IPS-11a (cell line): Measurements from ENCODE around the gene CPNE4.
"Not testable (repeated sequence)": the region's sequence is repeated elsewhere in the genome, so short reads cannot be mapped to it uniquely, and the experiment has no call there.

Source experiments
- H3K4me3 ChIP-seq: one replicate; pipeline ENCODE4 v1.5.1; 2013; ENCODE audit warnings: low read depth, low read length, control low read depth

CPNE4 gene

DNA sequence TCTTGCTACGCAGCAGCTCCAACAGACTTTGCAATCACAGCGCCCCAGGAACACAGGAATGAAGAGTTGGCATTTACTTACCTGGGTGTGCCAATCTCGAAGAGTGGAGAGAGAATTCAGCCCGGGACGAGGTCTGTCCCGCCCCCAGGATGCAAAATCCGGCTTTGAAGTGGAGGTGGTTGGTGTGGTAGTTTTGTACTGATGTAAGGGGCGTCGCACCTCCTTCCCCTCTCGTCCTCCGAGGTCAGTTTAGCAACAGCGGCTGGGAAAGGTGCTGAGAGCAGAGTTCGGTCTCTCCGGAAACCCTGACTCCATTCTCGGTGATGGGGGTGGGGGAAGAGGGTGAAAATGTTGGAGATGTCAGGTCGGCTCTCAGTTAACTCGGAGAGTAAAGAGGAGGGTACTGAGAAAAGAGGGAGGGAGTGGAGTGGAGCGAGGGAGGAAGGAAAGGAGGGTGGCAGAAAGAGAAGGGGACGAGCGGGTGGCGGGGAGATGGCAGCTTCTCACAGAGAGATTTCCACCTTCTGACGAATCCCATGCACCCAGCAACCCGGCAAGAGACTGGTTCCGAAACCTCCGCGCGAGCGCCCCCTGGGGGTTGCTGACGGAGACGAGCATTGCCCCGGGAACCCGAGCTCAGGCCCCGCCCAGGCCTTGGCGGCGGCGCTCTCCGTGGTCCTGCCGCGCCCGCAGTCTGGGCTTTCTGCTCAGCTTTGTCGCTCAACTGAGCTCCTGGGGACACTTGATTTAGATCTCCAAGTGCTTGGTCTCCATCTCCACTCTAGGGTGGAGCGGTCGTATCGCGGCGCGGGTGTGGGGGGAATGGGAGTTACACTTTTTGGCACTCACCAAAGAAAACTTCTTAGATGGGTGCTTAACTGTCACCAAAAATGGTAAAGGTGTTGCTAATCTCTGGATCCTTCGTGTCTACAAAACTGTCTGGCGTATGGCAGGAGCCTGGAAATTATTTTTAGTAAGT, at the start of gene CPNE4:
TSS of gene CPNE4 (minus strand) at position 529 of the 979 bp plus-strand sequence.
- H3K4me3 ChIP-seq, result peak within 1 kb of the TSS; percentile 38

DNA sequence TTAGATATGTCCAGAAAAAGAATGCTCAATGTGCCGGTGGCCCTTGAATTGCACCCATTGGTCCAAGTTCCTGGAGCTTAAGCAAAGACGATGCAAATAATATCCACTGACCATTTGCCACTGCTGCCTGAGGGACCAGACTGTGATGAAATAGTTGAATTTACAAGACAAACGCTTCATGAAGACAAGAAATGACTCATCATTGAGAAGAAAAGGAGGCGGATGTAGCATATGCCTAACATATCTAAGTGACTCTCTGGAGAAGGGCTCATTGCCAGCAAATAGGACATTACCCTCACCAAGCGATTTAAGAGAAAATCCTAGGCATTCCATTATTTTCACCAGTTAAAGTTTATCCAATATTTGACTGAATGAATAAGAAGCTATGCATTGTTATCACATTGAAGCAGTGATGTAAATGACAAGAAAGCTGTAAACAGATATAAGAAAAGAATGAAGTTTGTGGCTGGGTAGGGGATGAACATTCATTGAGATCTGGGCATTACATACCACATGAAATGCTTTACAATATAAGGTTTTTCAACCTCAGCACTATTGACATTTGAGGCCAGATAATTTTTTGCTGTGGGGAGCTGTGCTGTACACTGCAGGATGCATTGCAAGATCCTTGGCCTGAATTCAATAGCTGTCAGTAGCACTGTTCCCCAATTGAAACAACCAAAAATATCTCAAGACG, 48.9 kb upstream of the CPNE4 start:
- no peak overlapping the region for H3K4me3 ChIP-seq

DNA sequence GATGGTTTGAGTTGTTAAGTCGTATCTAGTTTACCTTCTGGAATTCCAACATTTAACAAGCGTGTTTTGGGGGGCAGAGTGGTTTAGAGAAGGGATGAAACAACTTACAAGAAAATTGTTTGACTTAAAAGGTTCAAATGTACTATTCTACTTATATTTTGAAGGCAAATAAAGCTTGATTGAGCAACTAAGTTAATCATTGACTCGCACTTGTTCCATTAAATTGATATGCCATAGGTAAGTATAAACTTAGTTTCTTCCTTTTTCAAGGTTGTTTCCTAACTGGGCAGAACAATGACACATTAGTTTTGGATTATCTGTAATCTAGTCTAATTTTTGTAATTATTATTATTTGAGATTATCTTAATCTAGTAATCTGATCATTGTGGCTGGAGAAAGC, 48.3 kb upstream of the CPNE4 start:
- H3K4me3 ChIP-seq, result no peak overlapping the region

- H3K4me3 ChIP-seq, result no peak overlapping the region
Measured at GRCh38 chr3:132079147-132079546, 44.3 kb upstream of the CPNE4 start.

- no peak overlapping the region for H3K4me3 ChIP-seq
Measured at GRCh38 chr3:132073771-132074170, 39.0 kb upstream of the CPNE4 start.

DNA sequence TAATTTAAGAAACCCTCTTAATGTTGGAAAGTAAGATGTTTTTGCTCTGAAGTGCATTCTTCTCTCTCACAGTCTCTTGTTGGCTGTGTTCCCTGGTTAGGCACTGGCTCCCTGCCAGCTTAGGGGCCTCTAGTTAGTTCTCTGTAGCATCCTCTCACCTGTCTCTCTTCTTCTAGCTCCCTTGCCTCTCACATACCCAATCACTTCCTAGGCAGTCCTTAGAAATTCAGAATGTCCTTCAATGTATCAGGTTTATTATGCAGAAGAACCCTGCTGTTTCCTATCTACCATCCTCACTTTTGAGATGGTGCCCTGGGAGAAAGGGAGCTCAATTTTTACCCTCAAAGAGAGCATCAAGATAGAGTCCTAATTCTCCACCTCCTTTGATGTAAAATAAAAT, 36.2 kb upstream of the CPNE4 start:
- no peak overlapping the region for H3K4me3 ChIP-seq

- no peak overlapping the region for H3K4me3 ChIP-seq
Measured at GRCh38 chr3:132064114-132064513, 29.3 kb upstream of the CPNE4 start.

DNA sequence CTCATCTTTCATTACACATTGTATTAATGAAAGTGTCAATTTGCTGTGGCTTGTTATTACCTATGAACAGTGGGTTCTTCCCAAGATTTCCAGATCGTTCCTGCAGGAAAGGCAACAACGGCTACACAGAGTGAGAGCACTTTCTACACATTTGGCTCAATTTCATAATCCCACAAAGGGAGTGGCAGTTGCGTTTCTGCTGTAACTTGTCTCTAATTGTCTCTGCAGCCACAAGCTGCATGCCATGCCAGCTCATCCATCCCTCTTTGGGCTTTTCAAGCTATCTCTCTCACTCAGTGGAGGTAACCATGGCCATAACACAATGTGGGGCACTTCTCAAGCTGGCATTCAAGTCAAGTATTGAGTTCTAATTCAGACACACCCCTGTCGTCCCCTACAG, 27.7 kb upstream of the CPNE4 start:
- no peak overlapping the region for H3K4me3 ChIP-seq

DNA sequence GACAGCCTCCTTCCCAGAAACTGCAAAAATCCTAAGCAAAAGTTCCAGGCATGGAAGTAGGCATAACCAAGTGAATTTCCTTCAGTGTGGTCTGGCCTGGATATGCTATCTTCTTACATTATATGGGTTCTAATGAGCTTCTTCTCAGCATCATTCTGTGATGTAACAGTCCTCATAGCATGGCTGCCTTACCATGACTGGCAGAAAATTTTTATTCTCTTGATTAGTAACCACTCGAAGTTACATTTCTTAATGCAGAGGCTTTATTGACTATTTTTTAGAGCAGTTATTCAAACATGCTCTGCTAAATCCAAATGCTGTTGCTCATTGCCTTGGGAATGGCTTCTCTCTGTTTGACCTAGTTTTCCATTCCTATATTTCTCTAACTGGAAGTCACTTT, 21.1 kb upstream of the CPNE4 start:
- no peak overlapping the region for H3K4me3 ChIP-seq

DNA sequence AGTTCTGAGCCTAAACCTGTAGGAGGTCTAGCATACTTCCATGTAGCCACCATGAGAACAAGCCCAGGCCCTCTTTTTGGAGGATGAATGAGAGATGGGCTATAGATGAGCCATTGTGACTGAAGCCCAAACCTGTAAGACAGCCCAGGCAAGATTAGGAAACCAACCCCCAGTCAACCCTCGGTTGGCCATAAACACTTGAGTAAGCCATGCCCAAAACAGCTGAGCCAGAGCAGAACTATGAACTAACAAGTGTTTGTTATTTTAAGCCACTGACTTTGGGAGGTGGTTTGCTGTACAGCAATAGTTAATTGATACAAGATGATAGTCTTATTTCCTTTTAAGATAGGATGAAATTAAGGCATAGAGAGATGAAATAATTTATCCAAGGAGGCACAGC, 12.4 kb upstream of the CPNE4 start:
- H3K4me3 ChIP-seq, result no peak overlapping the region

GRCh38 chr3:132044874-132045273, 10.1 kb upstream of the CPNE4 start:
- not testable (repeated sequence) for H3K4me3 ChIP-seq

GRCh38 chr3:132042681-132043080, 7.9 kb upstream of the CPNE4 start:
- H3K4me3 ChIP-seq, result no peak overlapping the region

GRCh38 chr3:132038198-132038825, 3.5 kb upstream of the CPNE4 start:
- no peak overlapping the region for H3K4me3 ChIP-seq

- H3K4me3 ChIP-seq, result no peak overlapping the region
Measured at GRCh38 chr3:132037581-132037980, 2.8 kb upstream of the CPNE4 start.

GRCh38 chr3:132037056-132037455, 2.2 kb upstream of the CPNE4 start:
- no peak overlapping the region for H3K4me3 ChIP-seq

GRCh38 chr3:132034097-132034485, 723 bp downstream of the CPNE4 start:
- peak overlapping the region; percentile 38 for H3K4me3 ChIP-seq

- peak overlapping the region; percentile 38 for H3K4me3 ChIP-seq
Measured at GRCh38 chr3:132033471-132033870, 1.3 kb downstream of the CPNE4 start.

DNA sequence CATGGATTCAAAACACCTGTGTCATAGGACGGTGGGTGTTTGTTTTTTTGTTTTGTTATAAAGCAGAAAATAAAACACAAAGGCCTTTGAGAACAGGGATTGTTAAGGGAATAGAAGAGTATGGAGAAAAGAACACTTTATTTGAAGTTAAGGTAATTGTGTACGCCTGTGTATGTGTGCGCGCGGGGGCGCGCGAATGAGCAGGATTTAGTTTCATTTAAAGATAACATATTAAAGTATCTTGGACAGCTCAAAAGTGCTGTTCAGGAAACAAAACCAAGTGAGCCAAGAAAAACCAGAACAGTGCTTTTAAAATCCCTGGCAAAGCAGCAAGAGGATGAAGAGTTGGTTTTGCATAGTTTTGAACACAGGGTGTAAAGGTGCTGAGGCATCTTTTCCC, 1.9 kb downstream of the CPNE4 start:
- no peak overlapping the region for H3K4me3 ChIP-seq

GRCh38 chr3:132029182-132029902, 5.5 kb downstream of the CPNE4 start:
- H3K4me3 ChIP-seq, result no peak overlapping the region

DNA sequence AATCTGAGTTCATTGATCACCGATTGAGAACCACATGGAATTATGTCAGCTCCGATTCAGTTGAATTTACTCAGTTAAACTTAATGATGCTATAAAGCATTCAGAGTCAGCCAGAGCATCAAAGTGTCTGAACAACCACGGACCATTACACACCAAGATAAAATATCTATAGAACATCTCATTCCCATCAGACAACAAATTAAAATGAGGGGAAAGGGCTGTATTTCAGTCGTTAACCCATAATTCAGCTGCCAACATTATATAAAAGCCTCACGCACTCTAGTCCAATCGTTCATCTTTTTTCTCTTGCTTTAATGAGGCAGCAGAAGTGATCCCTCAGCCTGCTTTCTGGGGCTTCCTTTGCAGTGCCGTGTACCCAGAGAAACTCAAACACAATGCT, 11.9 kb downstream of the CPNE4 start:
- no peak overlapping the region for H3K4me3 ChIP-seq

DNA sequence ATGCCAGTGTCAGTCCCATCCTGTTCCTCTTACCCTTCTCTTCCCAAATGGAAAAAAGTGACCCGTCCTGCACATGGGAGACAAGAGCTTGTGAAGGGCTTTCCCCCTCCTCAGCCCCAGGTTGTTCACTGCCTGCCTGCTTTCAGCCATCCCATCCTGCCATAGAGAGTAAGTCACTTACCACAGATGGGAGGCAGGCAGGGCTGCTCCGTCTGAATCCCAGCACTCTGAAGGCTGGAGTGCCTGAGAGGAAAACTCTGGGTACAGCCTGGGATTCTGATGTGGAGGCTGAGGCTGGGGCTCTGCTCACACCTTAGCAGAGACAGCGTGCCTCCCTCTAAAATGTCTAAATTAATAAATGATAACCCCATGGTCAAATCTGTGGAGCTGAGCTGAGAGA, 14.8 kb downstream of the CPNE4 start:
- H3K4me3 ChIP-seq, result no peak overlapping the region
